HEK293 (cell line): Measurements from ENCODE around the gene NUCB1.

Experiments used
- CTCF ChIP-seq: fragments of 450-650 bp; formaldehyde crosslinking; IDR thresholded peaks from 2 replicates; pipeline ENCODE4 v1.5.1; 2016; ENCODE audit warnings: missing biosample characterization, missing genetic modification characterization
- HOXC10 ChIP-seq: sonication (generic); formaldehyde crosslinking; IDR thresholded peaks from 2 replicates; pipeline ENCODE4 v1.8.1; 2023; ENCODE audit warnings: mild to moderate bottlenecking, missing genetic modification reagents
- KLF10 ChIP-seq: fragments of 450-650 bp; IDR thresholded peaks from 2 replicates; pipeline ENCODE4 v1.5.1; 2018; ENCODE audit warnings: missing biosample characterization, mild to moderate bottlenecking, missing genetic modification characterization
- OSR2 ChIP-seq: fragments of 450-650 bp; formaldehyde crosslinking; IDR thresholded peaks from 2 replicates; pipeline ENCODE4 v1.5.1; 2016; ENCODE audit warnings: missing biosample characterization, missing genetic modification characterization
- PRDM1 ChIP-seq: fragments of 450-650 bp; formaldehyde crosslinking; IDR thresholded peaks from 2 replicates; pipeline ENCODE4; 2016; ENCODE audit warnings: missing biosample characterization, missing genetic modification characterization
- REPIN1 ChIP-seq: fragments of 450-650 bp; formaldehyde crosslinking; IDR thresholded peaks from 2 replicates; pipeline ENCODE4 v1.5.1; 2017; ENCODE audit warnings: missing biosample characterization, missing genetic modification characterization, low read depth
- SCRT2 ChIP-seq: fragments of 450-650 bp; formaldehyde crosslinking; IDR thresholded peaks from 2 replicates; pipeline ENCODE4 v1.5.1; 2016; ENCODE audit warnings: missing biosample characterization, missing genetic modification characterization
- ZBTB21 ChIP-seq: fragments of 450-650 bp; formaldehyde crosslinking; IDR thresholded peaks from 2 replicates; pipeline ENCODE4 v1.5.1; 2017; ENCODE audit warnings: missing biosample characterization, missing genetic modification characterization
- ZBTB8A ChIP-seq: fragments of 450-650 bp; formaldehyde crosslinking; IDR thresholded peaks from 2 replicates; pipeline ENCODE4 v1.5.1; 2016; ENCODE audit warnings: missing biosample characterization, missing genetic modification characterization
- ZIC2 ChIP-seq: fragments of 450-650 bp; formaldehyde crosslinking; IDR thresholded peaks from 2 replicates; pipeline ENCODE4 v1.5.1; 2016; ENCODE audit warnings: missing biosample characterization, missing genetic modification characterization
- ZNF133 ChIP-seq: fragments of 450-650 bp; formaldehyde crosslinking; IDR thresholded peaks from 2 replicates; pipeline ENCODE4 v1.5.1; 2016; ENCODE audit warnings: missing biosample characterization, missing genetic modification characterization
- ZNF184 ChIP-seq: fragments of 450-650 bp; IDR thresholded peaks from 2 replicates; pipeline ENCODE4 v1.5.1; 2018; ENCODE audit warnings: missing biosample characterization, mild to moderate bottlenecking, missing genetic modification characterization
- ZNF19 ChIP-seq: fragments of 450-650 bp; formaldehyde crosslinking; IDR thresholded peaks from 2 replicates; pipeline ENCODE4; 2016; ENCODE audit warnings: missing biosample characterization, missing genetic modification characterization, low read depth
- ZNF223 ChIP-seq: fragments of 450-650 bp; formaldehyde crosslinking; IDR thresholded peaks from 2 replicates; pipeline ENCODE4 v1.5.1; 2016; ENCODE audit warnings: missing biosample characterization, missing genetic modification characterization
- ZNF266 ChIP-seq: fragments of 450-650 bp; formaldehyde crosslinking; IDR thresholded peaks from 2 replicates; pipeline ENCODE4 v1.5.1; 2016; ENCODE audit warnings: missing biosample characterization, missing genetic modification characterization, low read depth
- ZNF394 ChIP-seq: fragments of 450-650 bp; formaldehyde crosslinking; IDR thresholded peaks from 2 replicates; pipeline ENCODE4 v1.5.1; 2016; ENCODE audit warnings: missing biosample characterization, missing genetic modification characterization, mild to moderate bottlenecking, moderate library complexity, borderline replicate concordance
- ZNF423 ChIP-seq: fragments of 450-650 bp; formaldehyde crosslinking; IDR thresholded peaks from 2 replicates; pipeline ENCODE4 v1.5.1; 2016; ENCODE audit warnings: missing biosample characterization, missing genetic modification characterization
- ZNF561 ChIP-seq: fragments of 450-650 bp; IDR thresholded peaks from 2 replicates; pipeline ENCODE4 v1.5.1; 2018; ENCODE audit warnings: missing biosample characterization, missing genetic modification characterization, borderline replicate concordance
- ZNF660 ChIP-seq: fragments of 450-650 bp; IDR thresholded peaks from 2 replicates; pipeline ENCODE4 v1.5.1; 2018; ENCODE audit warnings: missing biosample characterization, mild to moderate bottlenecking, missing genetic modification characterization
- ZSCAN4 ChIP-seq: fragments of 450-650 bp; formaldehyde crosslinking; IDR thresholded peaks from 2 replicates; pipeline ENCODE4 v1.5.1; 2017; ENCODE audit warnings: missing biosample characterization, missing genetic modification characterization
- ZXDB ChIP-seq: fragments of 450-650 bp; formaldehyde crosslinking; IDR thresholded peaks from 2 replicates; pipeline ENCODE4 v1.5.1; 2016; ENCODE audit warnings: missing biosample characterization, missing genetic modification characterization
- TF ChIP-seq, protein P1 (sequence below): fragments of 450-650 bp; formaldehyde crosslinking; conservative IDR thresholded peaks from 2 replicates; pipeline ENCODE4 v1.5.1; 2016; ENCODE audit warnings: low read depth, missing biosample characterization, missing genetic modification characterization
- TF ChIP-seq, protein P2 (sequence below): fragments of 450-650 bp; formaldehyde crosslinking; IDR thresholded peaks from 2 replicates; pipeline ENCODE4 v1.5.1; 2016; ENCODE audit warnings: missing biosample characterization, missing genetic modification characterization
- TF ChIP-seq, protein P3 (sequence below): fragments of 450-650 bp; formaldehyde crosslinking; IDR thresholded peaks from 2 replicates; pipeline ENCODE4 v1.5.1; 2016; ENCODE audit warnings: missing biosample characterization, missing genetic modification characterization
- TF ChIP-seq, protein P4 (sequence below): fragments of 450-650 bp; formaldehyde crosslinking; IDR thresholded peaks from 2 replicates; pipeline ENCODE4 v1.5.1; 2017; ENCODE audit warnings: missing biosample characterization, missing genetic modification characterization
- TF ChIP-seq, protein P5 (sequence below): fragments of 450-650 bp; formaldehyde crosslinking; IDR thresholded peaks from 2 replicates; pipeline ENCODE4 v1.5.1; 2017; ENCODE audit warnings: missing biosample characterization, missing genetic modification characterization

NUCB1 gene

DNA sequence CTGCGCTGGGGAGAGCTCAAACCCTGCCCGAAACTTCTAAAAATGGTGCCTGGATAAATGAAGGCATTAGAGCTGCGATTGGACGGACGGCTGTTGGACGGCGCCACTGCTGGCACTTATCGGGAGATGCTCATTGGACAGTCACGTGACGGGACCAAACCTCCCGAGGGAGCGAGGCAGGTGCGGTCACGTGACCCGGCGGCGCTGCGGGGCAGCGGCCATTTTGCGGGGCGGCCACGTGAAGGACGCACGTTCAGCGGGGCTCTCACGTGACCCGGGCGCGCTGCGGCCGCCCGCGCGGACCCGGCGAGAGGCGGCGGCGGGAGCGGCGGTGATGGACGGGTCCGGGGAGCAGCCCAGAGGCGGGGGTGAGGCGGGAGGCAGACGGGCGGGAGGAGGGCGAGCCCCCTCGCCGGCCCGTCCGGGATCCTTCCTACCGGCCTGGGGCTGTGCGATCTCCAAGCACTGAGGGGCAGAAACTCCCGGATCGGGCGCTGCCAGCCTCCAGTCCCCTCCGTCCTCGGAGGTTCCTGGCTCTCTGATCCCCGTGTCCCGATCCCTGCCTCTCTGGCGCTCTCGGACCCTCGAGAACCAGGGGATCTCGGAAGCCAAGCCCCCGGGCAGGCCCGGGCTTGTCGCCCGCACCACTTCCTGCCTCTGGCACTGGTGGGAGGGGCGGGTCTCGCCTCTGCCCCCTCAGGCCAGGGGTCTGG is 54.6 kb downstream of the NUCB1 start, which contains the start of gene BAX (continued):
- TF ChIP-seq, protein P1, sequence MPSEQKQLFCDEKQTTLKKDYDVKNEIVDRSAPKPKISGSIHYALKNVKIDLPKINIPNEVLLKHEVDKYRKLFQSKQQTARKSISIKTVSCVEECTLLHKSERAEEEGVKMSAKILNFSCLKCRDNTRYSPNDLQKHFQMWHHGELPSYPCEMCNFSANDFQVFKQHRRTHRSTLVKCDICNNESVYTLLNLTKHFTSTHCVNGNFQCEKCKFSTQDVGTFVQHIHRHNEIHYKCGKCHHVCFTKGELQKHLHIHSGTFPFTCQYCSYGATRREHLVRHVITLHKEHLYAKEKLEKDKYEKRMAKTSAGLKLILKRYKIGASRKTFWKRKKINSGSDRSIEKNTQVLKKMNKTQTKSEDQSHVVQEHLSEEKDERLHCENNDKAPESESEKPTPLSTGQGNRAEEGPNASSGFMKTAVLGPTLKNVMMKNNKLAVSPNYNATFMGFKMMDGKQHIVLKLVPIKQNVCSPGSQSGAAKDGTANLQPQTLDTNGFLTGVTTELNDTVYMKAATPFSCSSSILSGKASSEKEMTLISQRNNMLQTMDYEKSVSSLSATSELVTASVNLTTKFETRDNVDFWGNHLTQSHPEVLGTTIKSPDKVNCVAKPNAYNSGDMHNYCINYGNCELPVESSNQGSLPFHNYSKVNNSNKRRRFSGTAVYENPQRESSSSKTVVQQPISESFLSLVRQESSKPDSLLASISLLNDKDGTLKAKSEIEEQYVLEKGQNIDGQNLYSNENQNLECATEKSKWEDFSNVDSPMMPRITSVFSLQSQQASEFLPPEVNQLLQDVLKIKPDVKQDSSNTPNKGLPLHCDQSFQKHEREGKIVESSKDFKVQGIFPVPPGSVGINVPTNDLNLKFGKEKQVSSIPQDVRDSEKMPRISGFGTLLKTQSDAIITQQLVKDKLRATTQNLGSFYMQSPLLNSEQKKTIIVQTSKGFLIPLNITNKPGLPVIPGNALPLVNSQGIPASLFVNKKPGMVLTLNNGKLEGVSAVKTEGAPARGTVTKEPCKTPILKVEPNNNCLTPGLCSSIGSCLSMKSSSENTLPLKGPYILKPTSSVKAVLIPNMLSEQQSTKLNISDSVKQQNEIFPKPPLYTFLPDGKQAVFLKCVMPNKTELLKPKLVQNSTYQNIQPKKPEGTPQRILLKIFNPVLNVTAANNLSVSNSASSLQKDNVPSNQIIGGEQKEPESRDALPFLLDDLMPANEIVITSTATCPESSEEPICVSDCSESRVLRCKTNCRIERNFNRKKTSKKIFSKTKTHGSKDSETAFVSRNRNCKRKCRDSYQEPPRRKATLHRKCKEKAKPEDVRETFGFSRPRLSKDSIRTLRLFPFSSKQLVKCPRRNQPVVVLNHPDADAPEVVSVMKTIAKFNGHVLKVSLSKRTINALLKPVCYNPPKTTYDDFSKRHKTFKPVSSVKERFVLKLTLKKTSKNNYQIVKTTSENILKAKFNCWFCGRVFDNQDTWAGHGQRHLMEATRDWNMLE (tag by site-specific recombination), result no peak
- no peak for TF ChIP-seq ZNF394 (tag by site-specific recombination)
- TF ChIP-seq, protein P2, sequence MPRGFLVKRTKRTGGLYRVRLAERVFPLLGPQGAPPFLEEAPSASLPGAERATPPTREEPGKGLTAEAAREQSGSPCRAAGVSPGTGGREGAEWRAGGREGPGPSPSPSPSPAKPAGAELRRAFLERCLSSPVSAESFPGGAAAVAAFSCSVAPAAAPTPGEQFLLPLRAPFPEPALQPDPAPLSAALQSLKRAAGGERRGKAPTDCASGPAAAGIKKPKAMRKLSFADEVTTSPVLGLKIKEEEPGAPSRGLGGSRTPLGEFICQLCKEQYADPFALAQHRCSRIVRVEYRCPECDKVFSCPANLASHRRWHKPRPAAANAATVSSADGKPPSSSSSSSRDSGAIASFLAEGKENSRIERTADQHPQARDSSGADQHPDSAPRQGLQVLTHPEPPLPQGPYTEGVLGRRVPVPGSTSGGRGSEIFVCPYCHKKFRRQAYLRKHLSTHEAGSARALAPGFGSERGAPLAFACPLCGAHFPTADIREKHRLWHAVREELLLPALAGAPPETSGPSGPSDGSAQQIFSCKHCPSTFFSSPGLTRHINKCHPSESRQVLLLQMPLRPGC (tag by site-specific recombination), result peak; percentile 63
- TF ChIP-seq, protein P3, sequence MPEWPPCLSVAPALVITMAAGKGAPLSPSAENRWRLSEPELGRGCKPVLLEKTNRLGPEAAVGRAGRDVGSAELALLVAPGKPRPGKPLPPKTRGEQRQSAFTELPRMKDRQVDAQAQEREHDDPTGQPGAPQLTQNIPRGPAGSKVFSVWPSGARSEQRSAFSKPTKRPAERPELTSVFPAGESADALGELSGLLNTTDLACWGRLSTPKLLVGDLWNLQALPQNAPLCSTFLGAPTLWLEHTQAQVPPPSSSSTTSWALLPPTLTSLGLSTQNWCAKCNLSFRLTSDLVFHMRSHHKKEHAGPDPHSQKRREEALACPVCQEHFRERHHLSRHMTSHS (tag by site-specific recombination), result no peak
- 0 out of 2 replicates have a peak, but pooled peaks have one; percentile 40 for TF ChIP-seq OSR2
- TF ChIP-seq HOXC10 (CRISPR knock-in tag), result no peak
- TF ChIP-seq ZNF184 (tag by site-specific recombination), result 0 out of 2 replicates have a peak, but pooled peaks have one; percentile 20
- TF ChIP-seq, protein P4, sequence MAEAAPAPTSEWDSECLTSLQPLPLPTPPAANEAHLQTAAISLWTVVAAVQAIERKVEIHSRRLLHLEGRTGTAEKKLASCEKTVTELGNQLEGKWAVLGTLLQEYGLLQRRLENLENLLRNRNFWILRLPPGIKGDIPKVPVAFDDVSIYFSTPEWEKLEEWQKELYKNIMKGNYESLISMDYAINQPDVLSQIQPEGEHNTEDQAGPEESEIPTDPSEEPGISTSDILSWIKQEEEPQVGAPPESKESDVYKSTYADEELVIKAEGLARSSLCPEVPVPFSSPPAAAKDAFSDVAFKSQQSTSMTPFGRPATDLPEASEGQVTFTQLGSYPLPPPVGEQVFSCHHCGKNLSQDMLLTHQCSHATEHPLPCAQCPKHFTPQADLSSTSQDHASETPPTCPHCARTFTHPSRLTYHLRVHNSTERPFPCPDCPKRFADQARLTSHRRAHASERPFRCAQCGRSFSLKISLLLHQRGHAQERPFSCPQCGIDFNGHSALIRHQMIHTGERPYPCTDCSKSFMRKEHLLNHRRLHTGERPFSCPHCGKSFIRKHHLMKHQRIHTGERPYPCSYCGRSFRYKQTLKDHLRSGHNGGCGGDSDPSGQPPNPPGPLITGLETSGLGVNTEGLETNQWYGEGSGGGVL (tag by site-specific recombination), result peak; percentile 24
- peak; percentile 81; the same call in 1 of the 2 replicates for TF ChIP-seq ZXDB
- TF ChIP-seq ZSCAN4, result peak; percentile 32; the same call in 1 of the 2 replicates
- TF ChIP-seq ZNF266 (tag by site-specific recombination), result no peak
- no peak for TF ChIP-seq ZNF19 (tag by site-specific recombination)
- no peak for TF ChIP-seq ZNF133 (tag by site-specific recombination)
- TF ChIP-seq CTCF, result peak; percentile 41
- TF ChIP-seq ZIC2 (tag by site-specific recombination), result no peak
- TF ChIP-seq ZBTB8A (tag by site-specific recombination), result peak; percentile 32; the same call in 1 of the 2 replicates
- TF ChIP-seq ZNF423 (tag by site-specific recombination), result no peak
- TF ChIP-seq ZBTB21 (tag by site-specific recombination), result no peak
- TF ChIP-seq, protein P5, sequence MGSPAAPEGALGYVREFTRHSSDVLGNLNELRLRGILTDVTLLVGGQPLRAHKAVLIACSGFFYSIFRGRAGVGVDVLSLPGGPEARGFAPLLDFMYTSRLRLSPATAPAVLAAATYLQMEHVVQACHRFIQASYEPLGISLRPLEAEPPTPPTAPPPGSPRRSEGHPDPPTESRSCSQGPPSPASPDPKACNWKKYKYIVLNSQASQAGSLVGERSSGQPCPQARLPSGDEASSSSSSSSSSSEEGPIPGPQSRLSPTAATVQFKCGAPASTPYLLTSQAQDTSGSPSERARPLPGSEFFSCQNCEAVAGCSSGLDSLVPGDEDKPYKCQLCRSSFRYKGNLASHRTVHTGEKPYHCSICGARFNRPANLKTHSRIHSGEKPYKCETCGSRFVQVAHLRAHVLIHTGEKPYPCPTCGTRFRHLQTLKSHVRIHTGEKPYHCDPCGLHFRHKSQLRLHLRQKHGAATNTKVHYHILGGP (tag by site-specific recombination), result no peak
- no peak for TF ChIP-seq REPIN1
- 0 out of 2 replicates have a peak, but pooled peaks have one; percentile 17 for TF ChIP-seq SCRT2 (tag by site-specific recombination)
- TF ChIP-seq PRDM1 (tag by site-specific recombination), result no peak
- peak; percentile 36; the same call in 1 of the 2 replicates for TF ChIP-seq ZNF223 (tag by site-specific recombination)
- peak; percentile 84 for TF ChIP-seq KLF10 (tag by site-specific recombination)
- peak; percentile 79 for TF ChIP-seq ZNF660
- TF ChIP-seq ZNF561, result peak; percentile 97
